ENCODE data around the gene ATP1A1. TPM values are rescaled to one million over a fixed set of nuclear protein-coding genes. Genes with fewer than 3 reads are reported as not detected.

ATP1A1 gene
- total RNA-seq, 1 donor from 2014 or later = 78.4 TPM

GRCh38 chr1:116409751-116410191 is 36.7 kb downstream of the ATP1A1 start:
- Mint-ChIP-seq H3K36me3 (ENCODE audit: unreplicated experiment) (no peaks in the 10 kb centered on the region), H3K4me1 (ENCODE audit: low read depth, unreplicated experiment) (peaks cover 11% of the 10 kb centered on the region), H3K27me3 (ENCODE audit: unreplicated experiment) (no peaks in the 10 kb centered on the region), H3K27ac (ENCODE audit: unreplicated experiment) (no peak overlapping the region), H3K9me3 (ENCODE audit: unreplicated experiment) (peaks cover 3% of the 10 kb centered on the region), H3K4me3 (ENCODE audit: unreplicated experiment) (peak overlapping the region; percentile 41)
- DNase-seq = no peak
- no peak for TF ChIP-seq CTCF (IDR thresholded peaks at IDR 0.05; ENCODE audit: partially characterized antibody, unreplicated experiment)

GRCh38 chr1:116411784-116412479 is 38.9 kb downstream of the ATP1A1 start:
- Mint-ChIP-seq H3K4me1 (ENCODE audit: low read depth, unreplicated experiment) (peaks cover 16% of the 10 kb centered on the region), H3K27ac (ENCODE audit: unreplicated experiment) (no peak overlapping the region), H3K4me3 (ENCODE audit: unreplicated experiment) (no peak overlapping the region)

GRCh38 chr1:116412480-116412798 is 39.4 kb downstream of the ATP1A1 start:
- Mint-ChIP-seq H3K4me1 (ENCODE audit: low read depth, unreplicated experiment) (peaks cover 16% of the 10 kb centered on the region), H3K9me3 (ENCODE audit: unreplicated experiment) (peaks cover 5% of the 10 kb centered on the region), H3K4me3 (ENCODE audit: unreplicated experiment) (no peak overlapping the region), H3K27ac (ENCODE audit: unreplicated experiment) (no peak overlapping the region), H3K36me3 (ENCODE audit: unreplicated experiment) (no peaks in the 10 kb centered on the region), H3K27me3 (ENCODE audit: unreplicated experiment) (no peaks in the 10 kb centered on the region)
- no peak for TF ChIP-seq CTCF (IDR thresholded peaks at IDR 0.05; ENCODE audit: partially characterized antibody, unreplicated experiment)
- DNase-seq = no peak

More at GRCh38 chr1:116411784-116412479, 38.9 kb downstream of the ATP1A1 start:
- Mint-ChIP-seq H3K9me3 (ENCODE audit: unreplicated experiment) (peaks cover 5% of the 10 kb centered on the region), H3K36me3 (ENCODE audit: unreplicated experiment) (no peaks in the 10 kb centered on the region), H3K27me3 (ENCODE audit: unreplicated experiment) (no peaks in the 10 kb centered on the region)
- no peak for DNase-seq
- no peak for TF ChIP-seq CTCF (IDR thresholded peaks at IDR 0.05; ENCODE audit: partially characterized antibody, unreplicated experiment)

- DNase-seq = no peak
- Mint-ChIP-seq H3K36me3 (ENCODE audit: unreplicated experiment) (no peaks in the 10 kb centered on the region), H3K4me3 (ENCODE audit: unreplicated experiment) (no peak overlapping the region), H3K27ac (ENCODE audit: unreplicated experiment) (no peak overlapping the region), H3K9me3 (ENCODE audit: unreplicated experiment) (peaks cover 6% of the 10 kb centered on the region), H3K4me1 (ENCODE audit: low read depth, unreplicated experiment) (peaks cover 19% of the 10 kb centered on the region), H3K27me3 (ENCODE audit: unreplicated experiment) (no peaks in the 10 kb centered on the region)
- TF ChIP-seq CTCF (IDR thresholded peaks at IDR 0.05; ENCODE audit: partially characterized antibody, unreplicated experiment) = no peak
Measured at GRCh38 chr1:116412898-116413297, 39.9 kb downstream of the ATP1A1 start.

- peaks cover 20% of the 10 kb centered on the region for H3K4me1 Mint-ChIP-seq (ENCODE audit: low read depth, unreplicated experiment)
- no peak for DNase-seq
- H3K4me3 Mint-ChIP-seq (ENCODE audit: unreplicated experiment) = no peak overlapping the region
- TF ChIP-seq CTCF (IDR thresholded peaks at IDR 0.05; ENCODE audit: partially characterized antibody, unreplicated experiment) = no peak
- H3K9me3 Mint-ChIP-seq (ENCODE audit: unreplicated experiment) = peaks cover 7% of the 10 kb centered on the region
- no peaks in the 10 kb centered on the region for H3K27me3 Mint-ChIP-seq (ENCODE audit: unreplicated experiment)
- H3K36me3 Mint-ChIP-seq (ENCODE audit: unreplicated experiment) = no peaks in the 10 kb centered on the region
- H3K27ac Mint-ChIP-seq (ENCODE audit: unreplicated experiment) = no peak overlapping the region
Measured at GRCh38 chr1:116413414-116413813, 40.4 kb downstream of the ATP1A1 start.

Data from glutamatergic neuron (in vitro differentiated cells).